ENCODE measurements around the gene CCR5AS.

The CCR5AS gene

GRCh38 chr3:46449755-46450552 lies 43.1 kb upstream of the CCR5AS start:
- TF ChIP-seq, protein P1, sequence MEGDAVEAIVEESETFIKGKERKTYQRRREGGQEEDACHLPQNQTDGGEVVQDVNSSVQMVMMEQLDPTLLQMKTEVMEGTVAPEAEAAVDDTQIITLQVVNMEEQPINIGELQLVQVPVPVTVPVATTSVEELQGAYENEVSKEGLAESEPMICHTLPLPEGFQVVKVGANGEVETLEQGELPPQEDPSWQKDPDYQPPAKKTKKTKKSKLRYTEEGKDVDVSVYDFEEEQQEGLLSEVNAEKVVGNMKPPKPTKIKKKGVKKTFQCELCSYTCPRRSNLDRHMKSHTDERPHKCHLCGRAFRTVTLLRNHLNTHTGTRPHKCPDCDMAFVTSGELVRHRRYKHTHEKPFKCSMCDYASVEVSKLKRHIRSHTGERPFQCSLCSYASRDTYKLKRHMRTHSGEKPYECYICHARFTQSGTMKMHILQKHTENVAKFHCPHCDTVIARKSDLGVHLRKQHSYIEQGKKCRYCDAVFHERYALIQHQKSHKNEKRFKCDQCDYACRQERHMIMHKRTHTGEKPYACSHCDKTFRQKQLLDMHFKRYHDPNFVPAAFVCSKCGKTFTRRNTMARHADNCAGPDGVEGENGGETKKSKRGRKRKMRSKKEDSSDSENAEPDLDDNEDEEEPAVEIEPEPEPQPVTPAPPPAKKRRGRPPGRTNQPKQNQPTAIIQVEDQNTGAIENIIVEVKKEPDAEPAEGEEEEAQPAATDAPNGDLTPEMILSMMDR (IDR thresholded peaks at IDR 0.05; ENCODE audit: extremely low read depth, missing control alignments): peak; percentile 75
- no peak for DNase-seq (ENCODE audit: low spot score)

DNA sequence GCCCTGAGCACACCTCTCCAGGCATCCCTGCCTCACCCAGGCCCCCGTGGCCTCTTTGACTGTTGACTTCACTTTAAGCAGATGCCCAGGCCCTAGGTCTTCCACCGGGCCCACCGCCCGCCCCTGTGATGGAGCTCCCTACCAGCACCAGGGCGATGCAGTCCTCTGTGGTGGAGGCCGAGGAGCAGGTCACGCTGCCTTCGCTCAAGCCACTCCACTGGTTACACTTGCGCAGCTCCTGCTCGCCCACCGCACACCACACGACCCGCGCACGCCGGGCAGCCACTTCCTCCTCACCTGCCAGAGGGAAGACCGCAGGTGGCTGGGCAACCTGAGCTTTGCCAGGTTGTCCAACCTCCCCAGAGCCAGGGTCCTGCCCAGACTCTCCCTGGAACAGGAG lies 41.9 kb upstream of the CCR5AS start:
- TF ChIP-seq, protein P1 (IDR thresholded peaks at IDR 0.05; ENCODE audit: extremely low read depth, missing control alignments): no peak
- DNase-seq (ENCODE audit: low spot score): no peak

DNA sequence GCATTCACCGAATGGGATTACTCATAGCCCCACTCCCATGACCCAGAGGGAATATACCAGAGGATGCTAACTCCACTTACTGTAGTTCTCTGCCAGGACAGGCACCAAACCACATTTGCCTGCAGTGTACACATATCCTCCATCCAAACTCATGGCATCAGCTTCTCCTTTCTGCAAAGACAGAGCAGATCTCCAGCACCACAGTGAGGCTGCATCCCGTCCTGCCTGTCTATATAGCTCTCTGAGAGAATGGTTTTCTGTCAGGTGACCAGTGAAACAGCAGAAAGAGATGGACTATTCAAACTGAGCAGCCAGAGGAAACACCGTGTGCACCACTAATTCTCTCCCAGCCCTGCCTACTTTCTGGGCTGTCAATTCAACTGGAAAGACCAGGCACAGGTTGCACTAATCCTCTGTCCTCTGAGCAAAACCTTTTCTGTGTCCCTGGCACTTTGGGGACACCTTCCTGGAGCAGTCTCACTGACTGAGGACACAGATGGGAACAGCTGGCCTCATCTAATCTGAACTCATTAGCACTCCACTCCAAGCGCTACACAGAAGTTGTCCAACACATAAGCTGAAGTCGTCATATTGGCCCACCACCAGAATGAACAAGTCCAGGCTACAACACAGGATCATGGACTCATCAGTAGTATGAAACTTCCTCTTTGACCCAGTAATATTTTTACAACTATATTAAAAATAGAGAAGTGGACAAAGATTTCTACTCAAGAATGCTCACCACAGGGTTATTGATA lies 40.5 kb upstream of the CCR5AS start:
- no peak for DNase-seq (ENCODE audit: low spot score)
- TF ChIP-seq, protein P1 (IDR thresholded peaks at IDR 0.05; ENCODE audit: extremely low read depth, missing control alignments): no peak

GRCh38 chr3:46442576-46443530 lies 36.0 kb upstream of the CCR5AS start:
- peak; percentile 63 for DNase-seq (ENCODE audit: low spot score)
- TF ChIP-seq, protein P1 (IDR thresholded peaks at IDR 0.05; ENCODE audit: extremely low read depth, missing control alignments): peak; percentile 78

GRCh38 chr3:46440531-46441294 lies 33.8 kb upstream of the CCR5AS start:
- TF ChIP-seq, protein P1 (IDR thresholded peaks at IDR 0.05; ENCODE audit: extremely low read depth, missing control alignments): no peak
- DNase-seq (ENCODE audit: low spot score): peak; percentile 42

- TF ChIP-seq, protein P1 (IDR thresholded peaks at IDR 0.05; ENCODE audit: extremely low read depth, missing control alignments): no peak
- no peak for DNase-seq (ENCODE audit: low spot score)
Observed at GRCh38 chr3:46438831-46439230, 32.0 kb upstream of the CCR5AS start.
